GM10847 (cell line): Measurements from ENCODE around the gene RAB20.

ENCODE experiments used
- POLR2A ChIP-seq: IDR thresholded peaks from 2 replicates; pipeline ENCODE4 v1.6.1; 2011; ENCODE audit not compliant: insufficient read length; ENCODE audit errors: extremely low read depth

The RAB20 gene

GRCh38 chr13:110548891-110549794, 12.4 kb downstream of the RAB20 start:
- no peak for TF ChIP-seq POLR2A

- TF ChIP-seq POLR2A, result no peak
Observed at GRCh38 chr13:110546926-110547325, 14.6 kb downstream of the RAB20 start.

GRCh38 chr13:110546378-110546777, 15.1 kb downstream of the RAB20 start:
- no peak for TF ChIP-seq POLR2A

- TF ChIP-seq POLR2A, result no peak
Observed at GRCh38 chr13:110542169-110542796, 19.2 kb downstream of the RAB20 start.

- TF ChIP-seq POLR2A, result no peak
Observed at GRCh38 chr13:110541526-110541920, 20.0 kb downstream of the RAB20 start.

GRCh38 chr13:110540871-110541525, 20.5 kb downstream of the RAB20 start:
- no peak for TF ChIP-seq POLR2A

- TF ChIP-seq POLR2A, result no peak
Observed at GRCh38 chr13:110539894-110540293, 21.6 kb downstream of the RAB20 start.

GRCh38 chr13:110538632-110539031, 22.9 kb downstream of the RAB20 start:
- no peak for TF ChIP-seq POLR2A

GRCh38 chr13:110536006-110536693, 25.4 kb downstream of the RAB20 start:
- TF ChIP-seq POLR2A, result no peak

- no peak for TF ChIP-seq POLR2A
Observed at GRCh38 chr13:110535526-110535925, 26.0 kb downstream of the RAB20 start.

- TF ChIP-seq POLR2A, result no peak
Observed at GRCh38 chr13:110533771-110534670, 27.5 kb downstream of the RAB20 start.

- TF ChIP-seq POLR2A, result no peak
Observed at GRCh38 chr13:110531671-110532083, 29.8 kb downstream of the RAB20 start.

GRCh38 chr13:110531100-110531499, 30.4 kb downstream of the RAB20 start:
- TF ChIP-seq POLR2A, result no peak
